Left cardiac atrium (tissue), 4 donors: ENCODE results near the gene NBPF1. TPM values are rescaled to one million over a fixed set of nuclear protein-coding genes. Genes with fewer than 3 reads are reported as not detected.
A peak's percentile ranks its signal among the peaks of the same experiment; 100 is the strongest.
"Not testable (repeated sequence)": the region's sequence is repeated elsewhere in the genome, so short reads cannot be mapped to it uniquely, and the experiment has no call there.

Experiments used
- ATAC-seq, 2 donors: fragments of 200-7000 bp; cut with Tn5 transposase; one replicate each; pipeline ENCODE4 v1.9.1; 2020; ENCODE audit warnings: mild to moderate bottlenecking in 2 of 2, moderate library complexity in 2 of 2
- DNase-seq: peaks from one replicate; pipeline ENCODE4 v3.0.0-alpha.2; 2020
- intact Hi-C, 2 donors: fragments of 100-400 bp; cut with DNase I; formaldehyde crosslinking; loops; one replicate each; pipeline versions ENCODE4 v1.14.1 to v1.15.1; 2022 to 2023
- total RNA-seq, 2 donors: library from RNA; stranded (reverse); fragmentation: NEBNext Ultra II Directional; extraction: Animal tissue kit (Norgen Biotek cat#: 25700); gene quantifications; one replicate each; pipeline ENCODE4 v1.2.1, GENCODE V29; 2021
- donor health status: DM: no; HTN: yes; CAD: no.
- donor health status: DM: no; HTN: yes; CAD: no; lungs with severe emphysema.
- donor health status: DM: yes; HTN: yes; CAD: no.
- donor health status: Dilated cardiomyopathy.

The NBPF1 gene
- total RNA-seq, 2 donors from 2014 or later: 11.6 to 17.5 TPM

DNA sequence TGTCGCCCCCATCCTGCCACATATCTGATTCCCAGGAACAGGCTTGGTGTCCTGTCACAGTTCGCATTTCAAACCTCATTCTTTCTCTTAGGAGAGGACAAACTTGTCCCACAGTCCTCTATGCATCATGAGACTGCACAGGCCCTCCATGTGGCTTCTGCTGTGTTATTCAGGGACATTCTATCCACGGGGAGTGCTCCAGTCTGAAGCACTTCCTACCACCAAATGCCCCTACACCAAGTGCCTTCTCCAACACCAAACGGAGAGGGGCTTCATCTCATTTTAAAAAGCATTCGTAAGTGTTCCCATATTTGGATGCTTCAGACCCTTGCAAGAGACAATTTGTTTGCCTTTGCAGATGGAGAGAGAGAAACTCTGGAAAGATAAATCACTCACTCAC is 25.3 kb downstream of the NBPF1 start:
- intact Hi-C loops, ATAC-seq, DNase-seq: not testable (repeated sequence)

- intact Hi-C loops, DNase-seq, ATAC-seq: not testable (repeated sequence)
Measured at GRCh38 chr1:16587639-16588038, 25.7 kb downstream of the NBPF1 start.

DNA sequence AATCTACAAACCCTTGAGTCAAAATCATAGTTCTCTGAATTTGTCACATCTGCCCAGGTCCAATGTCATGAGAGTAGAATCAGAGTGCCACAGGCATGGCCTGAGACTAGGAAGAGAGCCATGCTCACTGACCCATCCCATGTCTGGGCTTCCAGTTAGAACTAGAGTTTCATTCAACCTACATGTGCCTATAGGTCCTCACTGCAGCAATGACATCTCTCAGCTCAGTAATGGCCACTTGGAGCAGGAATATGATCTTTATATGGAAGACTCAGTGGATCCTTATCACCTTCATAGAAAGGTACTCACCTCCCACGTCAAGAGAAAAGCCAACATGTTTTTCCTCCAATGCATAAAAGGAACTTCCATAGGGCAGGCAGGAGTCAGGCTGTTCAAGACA is 48.0 kb downstream of the NBPF1 start:
- DNase-seq, intact Hi-C loops, ATAC-seq: not testable (repeated sequence)

- intact Hi-C loops, DNase-seq, ATAC-seq: not testable (repeated sequence)
Measured at GRCh38 chr1:16561035-16561434, 52.3 kb downstream of the NBPF1 start.

GRCh38 chr1:16560498-16560897 is 52.9 kb downstream of the NBPF1 start:
- ATAC-seq, intact Hi-C loops, DNase-seq: not testable (repeated sequence)

- intact Hi-C loops, ATAC-seq, DNase-seq: not testable (repeated sequence)
Measured at GRCh38 chr1:16559688-16560087, 53.7 kb downstream of the NBPF1 start.

DNA sequence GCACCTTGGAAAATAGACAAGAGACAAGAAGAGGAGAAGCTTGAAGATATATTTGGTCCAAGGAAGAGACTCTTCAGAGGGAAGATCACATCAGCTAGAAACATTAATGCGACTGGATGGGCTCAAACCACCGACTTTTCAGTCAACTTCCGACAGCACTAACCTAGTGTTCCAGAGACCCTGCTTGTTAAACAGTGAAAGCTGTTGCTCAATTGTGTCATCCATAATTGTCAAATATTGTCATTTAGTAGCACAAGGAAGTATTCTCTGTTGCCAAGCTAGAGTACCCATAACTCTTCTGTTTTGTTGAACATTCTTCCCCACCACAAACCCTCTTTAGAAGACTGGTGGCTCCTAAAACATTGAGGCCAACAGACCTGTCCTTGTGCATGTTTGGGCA is 56.3 kb downstream of the NBPF1 start:
- ATAC-seq, DNase-seq, intact Hi-C loops: not testable (repeated sequence)

DNA sequence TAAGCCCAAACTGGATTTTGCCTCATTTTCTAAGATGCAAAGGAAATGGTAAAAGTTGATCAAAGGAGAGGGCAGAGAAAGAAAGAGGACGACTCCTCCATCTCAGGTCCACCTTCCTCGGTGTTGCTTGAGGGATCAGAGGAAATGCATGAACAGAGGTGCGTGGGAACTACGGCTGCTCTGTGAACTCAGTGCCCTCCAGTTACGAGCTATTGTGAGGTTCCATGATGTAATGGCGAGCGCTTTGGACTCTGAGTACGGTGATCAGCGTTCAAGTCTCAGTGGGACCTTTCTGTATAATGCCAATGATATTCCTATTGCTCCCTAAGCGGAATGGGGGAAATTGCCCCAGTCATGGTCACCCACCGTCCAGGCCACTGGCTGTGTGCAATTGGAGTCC is 60.1 kb downstream of the NBPF1 start:
- intact Hi-C loops: not testable (repeated sequence)

GRCh38 chr1:16550212-16550918 is 63.0 kb downstream of the NBPF1 start:
- ATAC-seq, intact Hi-C loops, DNase-seq: not testable (repeated sequence)

More for the DNA sequence above, 60.1 kb downstream of the NBPF1 start:
- ATAC-seq, DNase-seq: not testable (repeated sequence)

DNA sequence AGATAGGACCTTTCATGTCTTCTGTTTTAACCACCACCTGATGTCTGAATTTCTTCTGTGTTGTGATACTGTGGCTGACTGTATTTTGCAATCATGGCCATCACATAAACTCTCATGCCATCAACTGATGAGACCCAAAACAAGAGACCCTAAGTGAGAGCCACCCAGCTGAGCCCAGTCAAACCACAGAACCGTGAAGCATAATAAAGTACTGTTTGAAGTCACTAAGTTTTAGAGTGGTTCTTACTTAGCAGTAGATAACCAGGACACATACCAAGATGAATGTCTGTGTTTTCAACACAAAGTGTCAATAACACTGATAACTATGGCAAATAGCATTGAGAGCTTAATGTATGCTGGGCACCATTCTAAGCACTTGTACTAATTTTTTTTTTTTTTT is 63.8 kb downstream of the NBPF1 start:
- intact Hi-C loops: loop anchor here in 1 of 2 donors (10.0 kb wide), 1 partner anchor 175 kb away; no protein-coding TSS in a partner anchor

DNA sequence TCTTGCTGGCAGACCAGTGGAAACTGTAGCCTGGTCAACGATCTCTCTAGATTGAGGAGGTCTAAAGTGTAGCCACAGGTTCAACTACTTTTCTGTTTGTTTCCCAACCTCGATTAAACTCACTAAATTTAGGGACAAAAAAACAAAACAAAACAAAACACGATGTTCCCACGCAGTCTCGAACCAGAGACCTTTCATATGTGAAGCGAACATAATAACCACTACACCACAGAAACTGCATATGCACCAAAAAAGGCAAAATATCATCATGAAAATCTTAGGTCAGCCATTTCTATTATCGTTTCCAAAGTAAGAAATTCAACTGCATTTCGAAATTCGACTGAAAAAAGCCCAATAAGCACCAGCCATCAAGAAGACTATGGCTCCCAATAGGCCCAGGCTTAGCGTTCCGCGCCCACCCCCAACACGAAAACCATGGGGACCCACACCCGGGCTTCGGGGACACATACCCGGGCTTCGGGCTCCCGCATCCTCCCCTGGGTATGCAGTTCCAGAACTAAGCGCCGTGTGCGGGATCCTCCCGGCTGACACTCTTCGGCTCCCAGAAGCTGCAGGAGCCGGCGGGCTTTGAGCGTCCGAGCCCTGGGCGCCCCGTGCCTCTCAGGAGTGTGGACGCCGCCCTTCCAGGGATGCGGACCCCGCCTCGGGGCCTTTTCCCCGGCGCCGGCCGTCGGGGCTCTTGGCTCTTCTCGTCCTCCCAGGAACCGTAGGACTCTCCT is 65.7 kb downstream of the NBPF1 start:
- not testable (repeated sequence) for DNase-seq, ATAC-seq
- intact Hi-C loops: loop anchor here in 1 of 2 donors (10.0 kb wide), 1 partner anchor 177 kb away; no protein-coding TSS in a partner anchor

More for the DNA sequence above, 63.8 kb downstream of the NBPF1 start:
- not testable (repeated sequence) for DNase-seq, ATAC-seq

- ATAC-seq: peak in 1 of 2 donors; percentile 56
- intact Hi-C loops: loop anchor here in 1 of 2 donors (10.0 kb wide), 1 partner anchor 179 kb away; no protein-coding TSS in a partner anchor
- not testable (repeated sequence) for DNase-seq
Measured at GRCh38 chr1:16545682-16546095, 67.7 kb downstream of the NBPF1 start.

- ATAC-seq, DNase-seq: not testable (repeated sequence)
- intact Hi-C loops: loop anchor here in 1 of 2 donors (10.0 kb wide), 1 partner anchor 184 kb away; no protein-coding TSS in a partner anchor
Measured at GRCh38 chr1:16540421-16540893, 72.9 kb downstream of the NBPF1 start.

DNA sequence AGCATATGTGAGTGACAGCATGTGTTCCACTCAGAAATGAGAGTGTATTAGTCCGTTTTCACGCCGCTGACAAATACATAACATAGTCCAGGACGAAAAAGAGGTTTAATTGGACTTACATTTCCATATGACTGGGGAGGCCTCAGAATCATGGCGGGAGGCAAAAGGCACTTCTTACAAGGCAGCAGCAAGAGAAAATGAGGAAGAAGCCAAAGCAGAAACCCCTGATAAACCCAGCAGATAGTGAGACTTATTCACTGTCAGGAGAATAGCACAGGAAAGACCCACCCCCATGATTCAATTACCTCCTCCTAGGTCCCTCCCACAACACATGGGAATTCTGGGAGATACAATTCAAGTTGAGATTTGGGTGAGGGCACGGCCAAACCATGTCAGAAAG is 75.8 kb downstream of the NBPF1 start:
- intact Hi-C loops, DNase-seq, ATAC-seq: not testable (repeated sequence)

DNA sequence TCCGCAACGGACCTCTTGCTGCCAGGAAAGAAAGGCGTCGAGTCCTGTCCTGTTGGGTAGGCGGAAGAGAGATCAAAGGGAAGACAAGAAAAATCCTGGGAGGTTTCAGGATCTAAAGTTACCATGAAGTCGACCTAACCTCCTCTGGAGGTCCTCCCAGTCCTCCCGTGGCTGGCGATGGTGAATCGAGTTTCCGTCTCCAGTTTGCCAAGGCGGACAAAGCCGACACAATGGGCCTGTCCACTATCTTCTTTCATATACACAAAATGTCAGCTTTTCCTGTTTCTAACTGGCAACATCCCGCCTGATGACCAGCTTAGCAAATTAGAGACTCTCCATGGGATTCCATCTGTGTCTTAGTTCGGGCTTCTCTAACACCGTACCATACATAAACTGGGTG is 76.6 kb downstream of the NBPF1 start:
- intact Hi-C loops, DNase-seq, ATAC-seq: not testable (repeated sequence)

GRCh38 chr1:16535898-16536297 is 77.5 kb downstream of the NBPF1 start:
- ATAC-seq: peak in 1 of 2 donors; percentile 7
- intact Hi-C loops, DNase-seq: not testable (repeated sequence)

GRCh38 chr1:16535487-16535886 is 77.9 kb downstream of the NBPF1 start:
- intact Hi-C loops, DNase-seq: not testable (repeated sequence)
- ATAC-seq: peak in 1 of 2 donors; percentile 39

- DNase-seq (peak; percentile 29), ATAC-seq (peak; percentile 60 to 96)
- intact Hi-C loops: not testable (repeated sequence)
Measured at GRCh38 chr1:16534829-16535456, 78.4 kb downstream of the NBPF1 start.
